Adrenal gland (tissue), 5 donors: ENCODE data around the gene COG7.

Source experiments
- CTCF ChIP-seq, 6 experiments: fragments of 450-650 bp in 4 of 6; fragments of 200-600 bp in 2 of 6; sonication (generic) in 1 of 6; IDR thresholded peaks; 1 replicate in 5 of 6; 2 replicates in 1 of 6; pipeline versions ENCODE4 v1.5.1 to v1.8.0; 2016 to 2021; ENCODE audit warnings: antibody characterized with exemption in 6 of 6, mild to moderate bottlenecking in 2 of 6, moderate library complexity in 1 of 6
- POLR2A ChIP-seq, 2 donors: fragments of 450-650 bp; IDR thresholded peaks; one replicate each; pipeline ENCODE4 v1.6.1; 2017; ENCODE audit warnings: antibody characterized with exemption in 2 of 2, mild to moderate bottlenecking in 2 of 2, moderate library complexity in 1 of 2
- donor health status: DM: no; HTN: no; CAD: no.

GRCh38 chr16:23453338-23454052 is 506 bp upstream of the COG7 start:
- no peak for TF ChIP-seq CTCF (IDR thresholded peaks at IDR 0.05)
- TF ChIP-seq POLR2A (IDR thresholded peaks at IDR 0.05), result no peak
